GM12873 (cell line): ENCODE results near the gene MYL6B.

Experiments used
- CTCF ChIP-seq: IDR thresholded peaks from 2 replicates; pipeline ENCODE4 v1.5.1; 2012; ENCODE audit warnings: low read depth, mild to moderate bottlenecking, moderate library complexity, low read length, control low read depth; ENCODE audit not compliant: insufficient read depth; ENCODE audit errors: missing control alignments

MYL6B gene

GRCh38 chr12:56157201-56158028 is 5.0 kb downstream of the MYL6B start:
- TF ChIP-seq CTCF: peak; percentile 68

GRCh38 chr12:56158029-56158925 is 5.9 kb downstream of the MYL6B start, which contains the start of gene MYL6:
Gene MYL6 (plus strand): TSS chr12:56158359. CDS start chr12:56158402, 43 bp downstream.
- no peak for TF ChIP-seq CTCF

- TF ChIP-seq CTCF: no peak
Observed at GRCh38 chr12:56158926-56159461, 6.6 kb downstream of the MYL6B start.

- TF ChIP-seq CTCF: no peak
Observed at GRCh38 chr12:56159482-56160192, 7.2 kb downstream of the MYL6B start.

GRCh38 chr12:56160193-56160763 is 7.9 kb downstream of the MYL6B start:
- no peak for TF ChIP-seq CTCF

- TF ChIP-seq CTCF: no peak
Observed at GRCh38 chr12:56160894-56161689, 8.7 kb downstream of the MYL6B start.
